Measurements from ENCODE around the gene RNF213.

- TF ChIP-seq, protein P1, sequence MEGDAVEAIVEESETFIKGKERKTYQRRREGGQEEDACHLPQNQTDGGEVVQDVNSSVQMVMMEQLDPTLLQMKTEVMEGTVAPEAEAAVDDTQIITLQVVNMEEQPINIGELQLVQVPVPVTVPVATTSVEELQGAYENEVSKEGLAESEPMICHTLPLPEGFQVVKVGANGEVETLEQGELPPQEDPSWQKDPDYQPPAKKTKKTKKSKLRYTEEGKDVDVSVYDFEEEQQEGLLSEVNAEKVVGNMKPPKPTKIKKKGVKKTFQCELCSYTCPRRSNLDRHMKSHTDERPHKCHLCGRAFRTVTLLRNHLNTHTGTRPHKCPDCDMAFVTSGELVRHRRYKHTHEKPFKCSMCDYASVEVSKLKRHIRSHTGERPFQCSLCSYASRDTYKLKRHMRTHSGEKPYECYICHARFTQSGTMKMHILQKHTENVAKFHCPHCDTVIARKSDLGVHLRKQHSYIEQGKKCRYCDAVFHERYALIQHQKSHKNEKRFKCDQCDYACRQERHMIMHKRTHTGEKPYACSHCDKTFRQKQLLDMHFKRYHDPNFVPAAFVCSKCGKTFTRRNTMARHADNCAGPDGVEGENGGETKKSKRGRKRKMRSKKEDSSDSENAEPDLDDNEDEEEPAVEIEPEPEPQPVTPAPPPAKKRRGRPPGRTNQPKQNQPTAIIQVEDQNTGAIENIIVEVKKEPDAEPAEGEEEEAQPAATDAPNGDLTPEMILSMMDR (IDR thresholded peaks at IDR 0.05) = no peak
- TF ChIP-seq POLR2A (IDR thresholded peaks at IDR 0.05) = no peak
These were observed 92.5 kb downstream of the RNF213 start for GRCh38 chr17:80352991-80353665.

Data from adrenal gland (tissue), 5 donors.